Cerebellar cortex (tissue), 1 donor: ENCODE results near the gene PRSS56.
"Not testable (repeated sequence)": the region's sequence is repeated elsewhere in the genome, so short reads cannot be mapped to it uniquely, and the experiment has no call there.

ENCODE experiments used
- DNase-seq: peaks from one replicate; pipeline ENCODE4 v3.0.0-alpha.2; 2015; ENCODE audit warnings: low spot score

Gene PRSS56

GRCh38 chr2:232541961-232542714, 21.9 kb downstream of the PRSS56 start:
- DNase-seq, result no peak

GRCh38 chr2:232542715-232543467, 22.7 kb downstream of the PRSS56 start:
- DNase-seq, result no peak

- DNase-seq, result no peak
These were observed 23.3 kb downstream of the PRSS56 start for GRCh38 chr2:232543491-232543890.

GRCh38 chr2:232543928-232544631, 23.9 kb downstream of the PRSS56 start:
- DNase-seq, result no peak

GRCh38 chr2:232544674-232545073, 24.5 kb downstream of the PRSS56 start:
- no peak for DNase-seq

GRCh38 chr2:232545511-232546375, 25.6 kb downstream of the PRSS56 start:
- no peak for DNase-seq

GRCh38 chr2:232547991-232548390, 27.8 kb downstream of the PRSS56 start:
- DNase-seq, result no peak

- DNase-seq, result no peak
These were observed 29.6 kb downstream of the PRSS56 start for GRCh38 chr2:232549655-232550353.

GRCh38 chr2:232550354-232551249, 30.4 kb downstream of the PRSS56 start, which contains the start of the genes EIF4E2 and TIGD1:
EIF4E2 (plus strand) TSS chr2:232550689; CDS start chr2:232550725, 36 bp downstream.
TIGD1 (minus strand) TSS chr2:232550557; CDS start chr2:232549882, 675 bp downstream.
- peak; percentile 91 for DNase-seq

GRCh38 chr2:232551250-232551638, 31.1 kb downstream of the PRSS56 start:
- DNase-seq, result no peak

- DNase-seq, result no peak
These were observed 31.6 kb downstream of the PRSS56 start for GRCh38 chr2:232551776-232552175.

- no peak for DNase-seq
These were observed 36.2 kb downstream of the PRSS56 start for GRCh38 chr2:232556426-232556825.

GRCh38 chr2:232562515-232563151, 42.4 kb downstream of the PRSS56 start:
- no peak for DNase-seq

- DNase-seq, result no peak
These were observed 43.4 kb downstream of the PRSS56 start for GRCh38 chr2:232563580-232563979.

- DNase-seq, result no peak
These were observed 47.5 kb downstream of the PRSS56 start for GRCh38 chr2:232567721-232568120.

GRCh38 chr2:232568161-232568560, 48.0 kb downstream of the PRSS56 start:
- no peak for DNase-seq

- DNase-seq, result no peak
These were observed 49.4 kb downstream of the PRSS56 start for GRCh38 chr2:232569541-232569940.

GRCh38 chr2:232570481-232570880, 50.3 kb downstream of the PRSS56 start:
- DNase-seq, result not testable (repeated sequence)

- peak; percentile 22 for DNase-seq
These were observed 50.9 kb downstream of the PRSS56 start for GRCh38 chr2:232571026-232571474.
